HepG2 (cell line): ENCODE results near the gene MLYCD. TPM values are rescaled to one million over a fixed set of nuclear protein-coding genes. Genes with fewer than 3 reads are reported as not detected.

Experiments
- DR1 ChIP-seq: sonication (generic); formaldehyde crosslinking; IDR thresholded peaks from 2 replicates; pipeline ENCODE4 v1.8.0; 2021; ENCODE audit warnings: mild to moderate bottlenecking, missing genetic modification reagents, inconsistent platforms
- EP300 ChIP-seq, 3 experiments: sonication (generic) in 1 of 3; formaldehyde crosslinking in 1 of 3; IDR thresholded peaks; 2 replicates each; pipeline versions ENCODE4 v1.5.1 to v1.6.1; 2011 to 2020; ENCODE audit warnings: low read depth in 2 of 3, low read length in 2 of 3, borderline replicate concordance in 1 of 3, improper control_type of control experiment in 1 of 3, mild to moderate bottlenecking in 1 of 3, missing genetic modification reagents in 1 of 3, moderate library complexity in 1 of 3
- GATAD1 ChIP-seq: IDR thresholded peaks from 2 replicates; pipeline ENCODE4 v1.6.1; 2016; ENCODE audit warnings: missing genetic modification reagents, missing compliant biosample characterization
- GFI1 ChIP-seq: sonication (generic); formaldehyde crosslinking; IDR thresholded peaks from 2 replicates; pipeline ENCODE4 v1.5.0; 2020; ENCODE audit warnings: missing genetic modification reagents, mild to moderate bottlenecking, borderline replicate concordance
- HDAC1 ChIP-seq: sonication (generic); formaldehyde crosslinking; IDR thresholded peaks from 2 replicates; pipeline ENCODE4 v1.5.1; 2020; ENCODE audit warnings: mild to moderate bottlenecking, missing genetic modification reagents
- JUN ChIP-seq: sonication (generic); formaldehyde crosslinking; IDR thresholded peaks from 2 replicates; pipeline ENCODE4 v1.4.0; 2020; ENCODE audit warnings: mild to moderate bottlenecking, missing genetic modification reagents
- MED1 ChIP-seq: sonication (generic); formaldehyde crosslinking; IDR thresholded peaks from 2 replicates; pipeline ENCODE4 v1.4.0; 2020; ENCODE audit warnings: missing genetic modification reagents
- NR2F2 ChIP-seq: IDR thresholded peaks from 2 replicates; pipeline ENCODE4 v1.6.1; 2012; ENCODE audit warnings: low read depth, inconsistent platforms, borderline replicate concordance
- SNAPC2 ChIP-seq: sonication (generic); formaldehyde crosslinking; IDR thresholded peaks from 2 replicates; pipeline ENCODE4 v1.8.1; 2022; ENCODE audit warnings: mild to moderate bottlenecking, missing genetic modification reagents
- SP5 ChIP-seq: IDR thresholded peaks from 2 replicates; pipeline ENCODE4 v1.6.1; 2016; ENCODE audit warnings: low read depth, borderline replicate concordance
- ZFP91 ChIP-seq: sonication (generic); formaldehyde crosslinking; IDR thresholded peaks from 2 replicates; pipeline ENCODE4 v1.9.0; 2022; ENCODE audit warnings: missing genetic modification reagents, mild to moderate bottlenecking, borderline replicate concordance
- ZNF121 ChIP-seq: sonication (generic); formaldehyde crosslinking; IDR thresholded peaks from 2 replicates; pipeline ENCODE4 v1.5.0; 2020; ENCODE audit warnings: mild to moderate bottlenecking, missing genetic modification reagents
- ZNF138 ChIP-seq: sonication (generic); formaldehyde crosslinking; IDR thresholded peaks from 2 replicates; pipeline ENCODE4 v1.5.0; 2020; ENCODE audit warnings: mild to moderate bottlenecking, low read depth, missing genetic modification reagents
- ZNF281 ChIP-seq: sonication (generic); formaldehyde crosslinking; IDR thresholded peaks from 2 replicates; pipeline ENCODE4 v1.4.0; 2020; ENCODE audit warnings: missing genetic modification reagents, borderline replicate concordance
- ZNF30 ChIP-seq: sonication (generic); formaldehyde crosslinking; IDR thresholded peaks from 2 replicates; pipeline ENCODE4 v1.5.0; 2020; ENCODE audit warnings: mild to moderate bottlenecking, missing genetic modification reagents
- ZNF354B ChIP-seq: sonication (generic); formaldehyde crosslinking; IDR thresholded peaks from 2 replicates; pipeline ENCODE4 v1.8.0; 2022; ENCODE audit warnings: mild to moderate bottlenecking, missing genetic modification reagents
- ZNF563 ChIP-seq: sonication (generic); formaldehyde crosslinking; IDR thresholded peaks from 2 replicates; pipeline ENCODE4 v1.8.0; 2022; ENCODE audit warnings: mild to moderate bottlenecking, moderate library complexity, missing genetic modification reagents
- ZNF589 ChIP-seq: sonication (generic); formaldehyde crosslinking; conservative IDR thresholded peaks from 2 replicates; pipeline ENCODE4 v1.8.0; 2022; ENCODE audit warnings: mild to moderate bottlenecking, moderate library complexity, missing genetic modification reagents
- ZNF652 ChIP-seq: IDR thresholded peaks from 2 replicates; pipeline ENCODE4 v1.6.1; 2016; ENCODE audit warnings: low read depth, borderline replicate concordance
- ZNF766 ChIP-seq: sonication (generic); formaldehyde crosslinking; IDR thresholded peaks from 2 replicates; pipeline ENCODE4 v1.5.0; 2020; ENCODE audit warnings: missing genetic modification reagents, borderline replicate concordance
- ZNF839 ChIP-seq: sonication (generic); formaldehyde crosslinking; IDR thresholded peaks from 2 replicates; pipeline ENCODE4 v1.4.0; 2020; ENCODE audit warnings: missing genetic modification reagents, mild to moderate bottlenecking, borderline replicate concordance
- ZSCAN12 ChIP-seq: sonication (generic); formaldehyde crosslinking; IDR thresholded peaks from 2 replicates; pipeline ENCODE4 v1.9.0; 2021; ENCODE audit warnings: mild to moderate bottlenecking, missing genetic modification reagents
- ZSCAN5A ChIP-seq: sonication (generic); formaldehyde crosslinking; IDR thresholded peaks from 2 replicates; pipeline ENCODE4 v1.8.0; 2022; ENCODE audit warnings: mild to moderate bottlenecking, missing genetic modification reagents, borderline replicate concordance
- polyA plus RNA-seq, 8 experiments: library from polyadenylated mRNA; depleted of rRNA in 3 of 8; stranded (reverse) in 7 of 8; unstranded in 1 of 8; fragments of >200 nt; fragmentation: Illumina TruSeq in 4 of 8; extraction: Trizol in 4 of 8; gene quantifications; 2 replicates each; pipeline versions ENCODE4 v1.2.1 to v1.2.3, GENCODE V29; 2011 to 2016; ENCODE audit warnings: low read depth in 4 of 8, missing spikeins in 1 of 8, mixed read lengths in 1 of 8; ENCODE audit not compliant: insufficient read depth in 1 of 8
- total RNA-seq, 5 experiments: library from RNA; depleted of rRNA; stranded (reverse); fragments of >200 nt; fragmentation: Illumina TruSeq; extraction: Trizol; gene quantifications; 2 replicates each; pipeline ENCODE4 v1.2.3, GENCODE V29; 2016; ENCODE audit warnings: low read depth in 1 of 5

Gene MLYCD
- total and polyA plus RNA-seq, 2 of the 13 experiments (the other 11 are each of a cell fraction or from before 2014, with no cell fraction given) = 1.8 to 4.0 TPM

DNA sequence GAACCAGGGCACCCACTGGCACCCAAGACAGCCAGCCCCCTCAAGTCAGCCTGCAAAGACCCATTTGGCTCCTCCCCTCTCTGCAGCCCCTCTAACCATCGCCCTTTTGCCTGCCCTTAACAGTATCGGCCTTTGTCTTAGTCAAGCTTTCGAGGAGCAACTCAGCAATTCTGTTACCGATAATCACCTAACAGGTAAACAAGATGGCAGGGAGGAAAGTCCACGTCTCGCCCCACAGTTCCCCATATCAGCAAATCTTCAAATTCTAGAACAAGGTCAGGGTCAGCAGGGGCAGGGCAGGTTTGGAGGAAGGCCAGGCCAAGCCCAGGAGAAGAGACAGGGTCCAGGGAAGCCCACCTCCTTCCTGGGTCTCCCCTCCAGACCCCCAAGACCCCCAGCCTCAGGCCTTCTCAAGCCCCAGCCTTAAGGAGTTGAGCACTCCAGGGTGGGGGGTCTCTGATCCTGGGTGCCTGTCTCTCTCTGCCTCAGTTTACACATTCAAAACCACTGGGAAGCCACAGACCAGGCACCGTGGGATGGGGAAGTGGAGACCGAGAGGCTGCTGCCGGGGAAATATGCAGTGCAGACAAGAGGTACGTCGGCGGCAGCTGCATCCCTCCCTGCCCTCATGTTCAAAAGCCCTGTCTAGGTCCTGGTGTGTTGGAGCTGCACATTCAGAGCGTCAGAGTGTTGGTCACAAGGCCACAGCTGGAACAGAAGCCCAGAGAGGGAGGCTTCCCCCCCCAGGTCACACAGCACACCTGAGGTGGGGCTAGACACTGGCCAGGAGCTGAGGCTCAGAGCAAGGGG lies 50.2 kb downstream of the MLYCD start (continued):
- TF ChIP-seq ZSCAN5A (CRISPR knock-in tag) (0 out of 2 replicates have a peak, but pooled peaks have one; percentile 67), ZFP91 (peak; percentile 84), NR2F2 (peak; percentile 79), ZNF839 (CRISPR knock-in tag) (peak; percentile 37; the same call in 1 of the 2 replicates), ZNF281 (peak; percentile 64; the same call in 1 of the 2 replicates), ZNF563 (CRISPR knock-in tag) (0 out of 2 replicates have a peak, but pooled peaks have one; percentile 28), HDAC1 (CRISPR knock-in tag) (peak; percentile 85; the same call in 1 of the 2 replicates), ZNF766 (no peak), SNAPC2 (CRISPR knock-in tag) (0 out of 2 replicates have a peak, but pooled peaks have one; percentile 50), DR1 (no peak), GATAD1 (CRISPR knock-in tag) (peak; percentile 45; the same call in 1 of the 2 replicates), ZSCAN12 (CRISPR knock-in tag) (no peak), ZNF589 (CRISPR knock-in tag) (no peak), ZNF652 (CRISPR knock-in tag) (0 out of 2 replicates have a peak, but pooled peaks have one; percentile 12), ZNF121 (0 out of 2 replicates have a peak, but pooled peaks have one; percentile 12), SP5 (CRISPR knock-in tag) (peak; percentile 78), ZNF30 (CRISPR knock-in tag) (no peak), JUN (CRISPR knock-in tag) (0 out of 2 replicates have a peak, but pooled peaks have one; percentile 49), ZNF138 (CRISPR knock-in tag) (0 out of 2 replicates have a peak, but pooled peaks have one; percentile 35), MED1 (CRISPR knock-in tag) (peak; percentile 83), ZNF354B (CRISPR knock-in tag) (no peak), GFI1 (CRISPR knock-in tag) (peak; percentile 75), EP300 (IDR thresholded peaks at IDR 0.05; ENCODE audit: low read depth in 2 of 2, low read length in 2 of 2) (peak in 1 of 2 experiments; percentile 87; a peak in 2 of 4 replicates), EP300 (CRISPR knock-in tag; IDR thresholded peaks at IDR 0.05; ENCODE audit: borderline replicate concordance) (peak; percentile 80)
